Measurements from ENCODE around the gene ZNF195. TPM values are rescaled to one million over a fixed set of nuclear protein-coding genes. Genes with fewer than 3 reads are reported as not detected.
A peak's percentile ranks its signal among the peaks of the same experiment; 100 is the strongest.
"Not testable (repeated sequence)": the region's sequence is repeated elsewhere in the genome, so short reads cannot be mapped to it uniquely, and the experiment has no call there.

The ZNF195 gene
- total RNA-seq, 4 donors from 2014 or later: 12.2 to 31.6 (median 18.5) TPM

GRCh38 chr11:3342709-3343108, 36.2 kb downstream of the ZNF195 start:
- DNase-seq (ENCODE audit: low spot score in 2 of 2): no peak
- TF ChIP-seq EP300 (IDR thresholded peaks at IDR 0.05) (no peak), CTCF (IDR thresholded peaks at IDR 0.05) (no peak), POLR2A (IDR thresholded peaks at IDR 0.05) (no peak)
- Histone ChIP-seq H3K27ac (no peak overlapping the region), H3K9me3 (peaks cover 0 to 12% (median 1%) of the 10 kb centered on the region in 4 donors), H3K4me3 (no peak overlapping the region), H3K4me1 (no peaks in the 10 kb centered on the region), H3K36me3 (no peaks in the 10 kb centered on the region), H3K27me3 (no peaks in the 10 kb centered on the region)
- WGBS, 2 donors: 41 to 52% methylated on average over 2 of the region's 2 CpGs

- Histone ChIP-seq H3K36me3 (no peaks in the 10 kb centered on the region), H3K27ac (no peak overlapping the region), H3K9me3 (peaks cover 0 to under 1% (median 0%) of the 10 kb centered on the region in 4 donors), H3K4me1 (no peaks in the 10 kb centered on the region), H3K27me3 (no peaks in the 10 kb centered on the region), H3K4me3 (no peak overlapping the region)
- 29 to 33% methylated on average over 10 of the region's 10 CpGs for WGBS, 2 donors
- peak; percentile 41 to 81 for DNase-seq (ENCODE audit: low spot score in 2 of 2)
- TF ChIP-seq CTCF (IDR thresholded peaks at IDR 0.05) (peak; percentile 44 to 71 (median 55)), EP300 (IDR thresholded peaks at IDR 0.05) (no peak)
These were observed 37.6 kb downstream of the ZNF195 start for GRCh38 chr11:3341298-3341697.

- no peak for TF ChIP-seq CTCF (IDR thresholded peaks at IDR 0.05)
- TF ChIP-seq EP300 (IDR thresholded peaks at IDR 0.05): no peak
- TF ChIP-seq POLR2A (IDR thresholded peaks at IDR 0.05): no peak
- no peak overlapping the region for H3K4me3 ChIP-seq
- H3K27me3 ChIP-seq: no peaks in the 10 kb centered on the region
- no peaks in the 10 kb centered on the region for H3K9me3 ChIP-seq
- 83 to 85% methylated on average over 4 of the region's 4 CpGs for WGBS, 2 donors
- no peaks in the 10 kb centered on the region for H3K36me3 ChIP-seq
- H3K4me1 ChIP-seq: no peaks in the 10 kb centered on the region
- DNase-seq (ENCODE audit: low spot score in 2 of 2): no peak
- no peak overlapping the region for H3K27ac ChIP-seq
These were observed 38.9 kb downstream of the ZNF195 start for GRCh38 chr11:3340025-3340424.

GRCh38 chr11:3339340-3339624, 39.7 kb downstream of the ZNF195 start:
- Histone ChIP-seq H3K9me3 (no peaks in the 10 kb centered on the region), H3K4me3 (no peak overlapping the region), H3K27ac (no peak overlapping the region), H3K36me3 (no peaks in the 10 kb centered on the region), H3K4me1 (no peaks in the 10 kb centered on the region), H3K27me3 (no peaks in the 10 kb centered on the region)
- no peak for DNase-seq (ENCODE audit: low spot score in 2 of 2)
- TF ChIP-seq POLR2A (IDR thresholded peaks at IDR 0.05) (no peak), EP300 (IDR thresholded peaks at IDR 0.05) (no peak), CTCF (IDR thresholded peaks at IDR 0.05) (no peak)
- WGBS, 2 donors: 68 to 78% methylated on average over 1 of the region's 1 CpG

GRCh38 chr11:3338569-3339339, 40.2 kb downstream of the ZNF195 start:
- Histone ChIP-seq H3K4me1 (no peaks in the 10 kb centered on the region), H3K9me3 (no peaks in the 10 kb centered on the region), H3K4me3 (no peak overlapping the region), H3K27ac (no peak overlapping the region), H3K27me3 (no peaks in the 10 kb centered on the region), H3K36me3 (no peaks in the 10 kb centered on the region)
- no peak for TF ChIP-seq EP300 (IDR thresholded peaks at IDR 0.05)
- no peak for TF ChIP-seq POLR2A (IDR thresholded peaks at IDR 0.05)
- TF ChIP-seq CTCF (IDR thresholded peaks at IDR 0.05): no peak
- DNase-seq (ENCODE audit: low spot score in 2 of 2): no peak
- WGBS, 2 donors: 78 to 81% methylated on average over 7 of the region's 7 CpGs

- H3K9me3 ChIP-seq; H3K27ac ChIP-seq; H3K4me3 ChIP-seq; H3K36me3 ChIP-seq; H3K4me1 ChIP-seq; H3K27me3 ChIP-seq; DNase-seq (ENCODE audit: low spot score in 2 of 2): not testable (repeated sequence)
- WGBS, 2 donors: no CpG with 5 or more reads among the region's 10 CpGs
These were observed 42.5 kb downstream of the ZNF195 start for GRCh38 chr11:3336420-3336819.

- not testable (repeated sequence) for H3K4me3 ChIP-seq; H3K4me1 ChIP-seq; H3K27me3 ChIP-seq; H3K36me3 ChIP-seq; H3K9me3 ChIP-seq; H3K27ac ChIP-seq; DNase-seq (ENCODE audit: low spot score in 2 of 2)
- WGBS, 2 donors: no CpG with 5 or more reads among the region's 8 CpGs
These were observed 45.8 kb downstream of the ZNF195 start for GRCh38 chr11:3333157-3333556.

GRCh38 chr11:3331078-3331477, 47.9 kb downstream of the ZNF195 start:
- not testable (repeated sequence) for H3K27me3 ChIP-seq; H3K27ac ChIP-seq; H3K4me1 ChIP-seq; DNase-seq (ENCODE audit: low spot score in 2 of 2); H3K9me3 ChIP-seq; H3K36me3 ChIP-seq; H3K4me3 ChIP-seq
- WGBS, 2 donors: no CpG with 5 or more reads among the region's 3 CpGs

All from tibial nerve (tissue), 4 donors.